HEK293 (cell line): Measurements from ENCODE around the gene DDR1.
A peak's percentile ranks its signal among the peaks of the same experiment; 100 is the strongest.

Experiments
- CTCF ChIA-PET: fragments of 350-600 bp; formaldehyde crosslinking; extraction: SDS; loops from one replicate; lab custom pipeline; 2021; ENCODE audit warnings: antibody characterized with exemption; lab: Yijun Ruan, JAX
- POLR2A ChIA-PET: fragments of 300-600 bp; formaldehyde crosslinking; extraction: SDS; loops from one replicate; lab custom pipeline; 2020; ENCODE audit warnings: antibody characterized with exemption, inconsistent platforms; lab: Yijun Ruan, JAX
- H3K27ac ChIP-seq: fragments of 200-500 bp; sonication (Bioruptor generic); 2 replicates; pipeline ENCODE4 v1.5.1; 2014; ENCODE audit warnings: low read depth, low read length, control low read depth, inconsistent platforms; ENCODE audit errors: extremely low read depth
- H3K36me3 ChIP-seq, 2 experiments: fragments of 200-500 bp in 1 of 2; sonication (Bioruptor generic) in 1 of 2; 1 replicate in 1 of 2; 2 replicates in 1 of 2; pipeline ENCODE4 v1.5.1; 2014 to 2017; ENCODE audit warnings: inconsistent platforms in 2 of 2, low read length in 2 of 2; ENCODE audit not compliant: control insufficient read depth in 2 of 2, insufficient read depth in 1 of 2
- H3K4me1 ChIP-seq: fragments of 200-500 bp; sonication (Bioruptor generic); 2 replicates; pipeline ENCODE4 v1.5.1; 2014; ENCODE audit warnings: mild to moderate bottlenecking, low read length, inconsistent platforms; ENCODE audit not compliant: control insufficient read depth, insufficient read depth
- H3K4me3 ChIP-seq: 2 replicates; pipeline ENCODE4 v1.5.1; 2011; ENCODE audit warnings: low read depth, mild to moderate bottlenecking, control low read depth, low read length, moderate library complexity
- H3K9me3 ChIP-seq: fragments of 200-500 bp; sonication (Bioruptor generic); 2 replicates; pipeline ENCODE4 v1.5.1; 2014; ENCODE audit warnings: low read depth, low read length, inconsistent platforms; ENCODE audit not compliant: control insufficient read depth, insufficient read depth
- HOXA7 ChIP-seq: sonication (generic); formaldehyde crosslinking; IDR thresholded peaks from 2 replicates; pipeline ENCODE4 v1.8.1; 2022; ENCODE audit warnings: missing genetic modification reagents, borderline replicate concordance
- KLF9 ChIP-seq: fragments of 450-650 bp; formaldehyde crosslinking; IDR thresholded peaks from 2 replicates; pipeline ENCODE4 v1.5.1; 2016; ENCODE audit warnings: missing biosample characterization, missing genetic modification characterization, low read depth
- SALL2 ChIP-seq: fragments of 450-650 bp; formaldehyde crosslinking; IDR thresholded peaks from 2 replicates; pipeline ENCODE4 v1.5.0; 2017; ENCODE audit warnings: missing biosample characterization, mild to moderate bottlenecking, missing genetic modification characterization, borderline replicate concordance
- SCRT1 ChIP-seq: fragments of 450-650 bp; formaldehyde crosslinking; IDR thresholded peaks from 2 replicates; pipeline ENCODE4 v1.5.1; 2016; ENCODE audit warnings: missing biosample characterization, missing genetic modification characterization, borderline replicate concordance
- SCRT2 ChIP-seq: fragments of 450-650 bp; formaldehyde crosslinking; IDR thresholded peaks from 2 replicates; pipeline ENCODE4 v1.5.1; 2016; ENCODE audit warnings: missing biosample characterization, missing genetic modification characterization
- SP3 ChIP-seq: fragments of 450-650 bp; formaldehyde crosslinking; IDR thresholded peaks from 2 replicates; pipeline ENCODE4 v1.5.1; 2016; ENCODE audit warnings: missing biosample characterization, missing genetic modification characterization
- ZEB2 ChIP-seq: fragments of 450-650 bp; formaldehyde crosslinking; IDR thresholded peaks from 2 replicates; pipeline ENCODE4 v1.5.1; 2016; ENCODE audit warnings: missing biosample characterization, missing genetic modification characterization
- ZFP3 ChIP-seq: fragments of 450-650 bp; formaldehyde crosslinking; IDR thresholded peaks from 2 replicates; pipeline ENCODE4 v1.5.1; 2016; ENCODE audit warnings: low read depth, missing biosample characterization, missing genetic modification characterization
- ZNF146 ChIP-seq: fragments of 450-650 bp; formaldehyde crosslinking; IDR thresholded peaks from 2 replicates; pipeline ENCODE4 v1.5.1; 2016; ENCODE audit warnings: missing biosample characterization, missing genetic modification characterization
- ZNF248 ChIP-seq: fragments of 450-650 bp; formaldehyde crosslinking; IDR thresholded peaks from 2 replicates; pipeline ENCODE4 v1.5.1; 2017; ENCODE audit warnings: missing biosample characterization, missing genetic modification characterization
- ZNF404 ChIP-seq: fragments of 450-650 bp; formaldehyde crosslinking; IDR thresholded peaks from 2 replicates; pipeline ENCODE4 v1.5.1; 2017; ENCODE audit warnings: missing biosample characterization, missing genetic modification characterization
- ZNF610 ChIP-seq: fragments of 450-650 bp; formaldehyde crosslinking; IDR thresholded peaks from 2 replicates; pipeline ENCODE4 v1.5.1; 2016; ENCODE audit warnings: missing biosample characterization, missing genetic modification characterization, borderline replicate concordance
- ZNF768 ChIP-seq: fragments of 450-650 bp; formaldehyde crosslinking; IDR thresholded peaks from 2 replicates; pipeline ENCODE4 v1.5.1; 2018; ENCODE audit warnings: missing biosample characterization, mild to moderate bottlenecking, missing genetic modification characterization
- TF ChIP-seq, protein P1 (sequence below): fragments of 450-650 bp; formaldehyde crosslinking; IDR thresholded peaks from 2 replicates; pipeline ENCODE4 v1.5.1; 2016; ENCODE audit warnings: missing biosample characterization, missing genetic modification characterization
- TF ChIP-seq, protein P2 (sequence below): fragments of 450-650 bp; formaldehyde crosslinking; IDR thresholded peaks from 2 replicates; pipeline ENCODE4 v1.5.1; 2016; ENCODE audit warnings: missing biosample characterization, missing genetic modification characterization
- TF ChIP-seq, protein P3 (sequence below): fragments of 450-650 bp; IDR thresholded peaks from 2 replicates; pipeline ENCODE4 v1.5.1; 2018; ENCODE audit warnings: missing biosample characterization, mild to moderate bottlenecking, missing genetic modification characterization

The DDR1 gene

DNA sequence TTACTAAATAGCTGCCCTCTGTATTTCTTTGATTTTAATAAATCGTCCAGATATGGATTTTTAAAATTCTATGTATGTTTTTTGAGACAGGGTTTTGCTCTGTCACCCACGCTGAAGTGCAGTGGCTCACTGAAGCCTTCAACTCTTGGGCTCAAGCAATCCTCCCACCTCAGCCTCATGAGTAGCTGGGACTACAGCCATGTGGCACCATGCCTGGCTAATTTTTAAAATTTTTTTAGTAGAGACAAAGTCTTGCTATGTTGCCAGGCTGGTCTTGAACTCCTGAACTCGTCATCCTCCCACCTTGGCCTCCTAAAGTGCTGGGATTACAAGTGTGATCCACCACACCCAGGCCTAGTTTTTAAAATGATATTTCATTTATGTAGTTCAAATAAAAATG lies 47.4 kb upstream of the DDR1 start:
- POLR2A ChIA-PET = no interaction called here
- peaks cover 9% of the 10 kb centered on the region; the same call in 1 of the 2 replicates for H3K4me1 ChIP-seq
- H3K4me3 ChIP-seq = no peak overlapping the region
- TF ChIP-seq, protein P1, sequence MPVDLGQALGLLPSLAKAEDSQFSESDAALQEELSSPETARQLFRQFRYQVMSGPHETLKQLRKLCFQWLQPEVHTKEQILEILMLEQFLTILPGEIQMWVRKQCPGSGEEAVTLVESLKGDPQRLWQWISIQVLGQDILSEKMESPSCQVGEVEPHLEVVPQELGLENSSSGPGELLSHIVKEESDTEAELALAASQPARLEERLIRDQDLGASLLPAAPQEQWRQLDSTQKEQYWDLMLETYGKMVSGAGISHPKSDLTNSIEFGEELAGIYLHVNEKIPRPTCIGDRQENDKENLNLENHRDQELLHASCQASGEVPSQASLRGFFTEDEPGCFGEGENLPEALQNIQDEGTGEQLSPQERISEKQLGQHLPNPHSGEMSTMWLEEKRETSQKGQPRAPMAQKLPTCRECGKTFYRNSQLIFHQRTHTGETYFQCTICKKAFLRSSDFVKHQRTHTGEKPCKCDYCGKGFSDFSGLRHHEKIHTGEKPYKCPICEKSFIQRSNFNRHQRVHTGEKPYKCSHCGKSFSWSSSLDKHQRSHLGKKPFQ (tag by site-specific recombination) = no peak
- TF ChIP-seq ZFP3 (tag by site-specific recombination) = no peak
- no peak for TF ChIP-seq ZEB2 (tag by site-specific recombination)
- TF ChIP-seq, protein P2, sequence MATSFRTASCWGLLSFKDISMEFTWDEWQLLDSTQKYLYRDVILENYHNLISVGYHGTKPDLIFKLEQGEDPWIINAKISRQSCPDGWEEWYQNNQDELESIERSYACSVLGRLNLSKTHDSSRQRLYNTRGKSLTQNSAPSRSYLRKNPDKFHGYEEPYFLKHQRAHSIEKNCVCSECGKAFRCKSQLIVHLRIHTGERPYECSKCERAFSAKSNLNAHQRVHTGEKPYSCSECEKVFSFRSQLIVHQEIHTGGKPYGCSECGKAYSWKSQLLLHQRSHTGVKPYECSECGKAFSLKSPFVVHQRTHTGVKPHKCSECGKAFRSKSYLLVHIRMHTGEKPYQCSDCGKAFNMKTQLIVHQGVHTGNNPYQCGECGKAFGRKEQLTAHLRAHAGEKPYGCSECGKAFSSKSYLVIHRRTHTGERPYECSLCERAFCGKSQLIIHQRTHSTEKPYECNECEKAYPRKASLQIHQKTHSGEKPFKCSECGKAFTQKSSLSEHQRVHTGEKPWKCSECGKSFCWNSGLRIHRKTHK (tag by site-specific recombination) = no peak
- CTCF ChIA-PET = interaction anchor here (0.6 to 20.6 kb wide), 9 partner anchors 9 to 261 kb away, joined by 3 to 332 read pairs (median 5); partner anchors contain the start of genes DDR1 and VARS2
- no peaks in the 10 kb centered on the region for H3K36me3 ChIP-seq
- no peaks in the 10 kb centered on the region for H3K9me3 ChIP-seq
- H3K27ac ChIP-seq = no peak overlapping the region

DNA sequence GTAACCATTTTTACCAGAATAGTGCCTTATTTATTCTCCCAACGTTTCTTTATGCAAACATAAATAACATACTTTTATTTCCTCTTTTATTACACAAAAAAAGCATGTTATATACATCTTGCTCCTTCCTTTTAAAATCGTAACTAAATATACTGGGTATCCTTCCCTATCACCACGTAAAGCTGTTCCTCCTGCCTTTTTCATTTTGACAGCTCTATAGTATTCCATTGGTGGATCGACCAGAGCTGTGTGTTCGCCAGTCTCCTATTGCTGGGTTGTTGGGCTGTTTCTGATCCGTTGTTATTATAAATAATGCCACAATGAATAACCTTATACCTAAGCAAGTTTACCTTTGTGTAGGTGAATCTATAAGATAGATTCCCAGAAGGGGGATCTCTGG lies 46.9 kb upstream of the DDR1 start:
- no peak overlapping the region for H3K4me3 ChIP-seq
- TF ChIP-seq SP3 (tag by site-specific recombination) = no peak
- TF ChIP-seq ZNF768 (tag by site-specific recombination) = 0 out of 2 replicates have a peak, but pooled peaks have one; percentile 34
- TF ChIP-seq, protein P3, sequence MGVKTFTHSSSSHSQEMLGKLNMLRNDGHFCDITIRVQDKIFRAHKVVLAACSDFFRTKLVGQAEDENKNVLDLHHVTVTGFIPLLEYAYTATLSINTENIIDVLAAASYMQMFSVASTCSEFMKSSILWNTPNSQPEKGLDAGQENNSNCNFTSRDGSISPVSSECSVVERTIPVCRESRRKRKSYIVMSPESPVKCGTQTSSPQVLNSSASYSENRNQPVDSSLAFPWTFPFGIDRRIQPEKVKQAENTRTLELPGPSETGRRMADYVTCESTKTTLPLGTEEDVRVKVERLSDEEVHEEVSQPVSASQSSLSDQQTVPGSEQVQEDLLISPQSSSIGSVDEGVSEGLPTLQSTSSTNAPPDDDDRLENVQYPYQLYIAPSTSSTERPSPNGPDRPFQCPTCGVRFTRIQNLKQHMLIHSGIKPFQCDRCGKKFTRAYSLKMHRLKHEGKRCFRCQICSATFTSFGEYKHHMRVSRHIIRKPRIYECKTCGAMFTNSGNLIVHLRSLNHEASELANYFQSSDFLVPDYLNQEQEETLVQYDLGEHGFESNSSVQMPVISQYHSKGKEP (tag by site-specific recombination) = no peak
- no peak for TF ChIP-seq ZNF248
- TF ChIP-seq ZNF404 = no peak
- TF ChIP-seq SCRT1 (tag by site-specific recombination) = no peak
- TF ChIP-seq ZNF146 = peak; percentile 88
- TF ChIP-seq SALL2 = no peak
- no peak for TF ChIP-seq KLF9
- TF ChIP-seq ZNF610 = no peak
- ChIA-PET CTCF (interaction anchor here (0.6 to 20.6 kb wide), 9 partner anchors 9 to 260 kb away, joined by 3 to 332 read pairs (median 5); partner anchors contain the start of gene DDR1), POLR2A (no interaction called here)
- no peaks in the 10 kb centered on the region for H3K36me3 ChIP-seq
- no peaks in the 10 kb centered on the region for H3K9me3 ChIP-seq
- no peak overlapping the region for H3K27ac ChIP-seq
- peaks cover 9% of the 10 kb centered on the region; the same call in 1 of the 2 replicates for H3K4me1 ChIP-seq

DNA sequence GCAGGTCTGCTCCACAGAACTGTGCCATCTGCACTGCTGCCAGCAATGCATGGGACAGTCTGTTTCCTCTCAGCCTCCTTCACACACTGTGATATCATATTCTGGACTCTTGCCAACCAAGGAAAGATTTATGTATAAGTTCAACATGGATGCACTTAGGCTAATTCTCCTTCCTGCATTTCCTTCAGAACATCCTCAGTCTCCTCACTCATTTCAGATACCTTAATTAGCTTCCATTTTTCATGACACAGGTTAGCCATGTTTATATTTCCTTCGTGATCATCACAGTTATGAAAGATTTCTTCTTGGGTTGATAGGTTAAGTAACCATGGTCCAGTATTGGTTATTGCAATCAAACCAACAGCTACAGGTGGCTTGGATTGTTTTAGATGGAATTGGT lies 46.4 kb upstream of the DDR1 start:
- Histone ChIP-seq H3K36me3 (no peaks in the 10 kb centered on the region), H3K4me3 (no peak overlapping the region), H3K4me1 (peaks cover 9% of the 10 kb centered on the region; the same call in 1 of the 2 replicates), H3K27ac (no peak overlapping the region), H3K9me3 (no peaks in the 10 kb centered on the region)
- TF ChIP-seq SCRT2 (tag by site-specific recombination) (peak; percentile 57; the same call in 1 of the 2 replicates), ZEB2 (tag by site-specific recombination) (0 out of 2 replicates have a peak, but pooled peaks have one; percentile 14), HOXA7 (CRISPR knock-in tag) (no peak), SALL2 (no peak)
- TF ChIP-seq, protein P3 (tag by site-specific recombination) = peak; percentile 81
- CTCF ChIA-PET = interaction anchor here (0.6 to 20.6 kb wide), 8 partner anchors 10 to 249 kb away, joined by 3 to 332 read pairs (median 9); partner anchors contain the start of gene DDR1
- POLR2A ChIA-PET = no interaction called here
